Liver (tissue), 9 donors: ENCODE results near the gene LY86. TPM values are rescaled to one million over a fixed set of nuclear protein-coding genes. Genes with fewer than 3 reads are reported as not detected.

Experiments used
- DNase-seq: peaks from one replicate; pipeline ENCODE4 v3.0.0-alpha.2; 2017; ENCODE audit warnings: low spot score
- H3K27ac ChIP-seq, 2 donors: one replicate each; pipeline ENCODE4 v1.7.0; 2013; ENCODE audit warnings: inconsistent platforms in 2 of 2, low read length in 2 of 2, control low read depth in 1 of 2, low read depth in 1 of 2, mild to moderate bottlenecking in 1 of 2
- H3K27me3 ChIP-seq, 4 donors: one replicate each; pipeline versions ENCODE4 v1.6.1 to v1.7.0; 2013; ENCODE audit warnings: low read length in 3 of 4, inconsistent platforms in 1 of 4, mild to moderate bottlenecking in 1 of 4, moderate library complexity in 1 of 4; ENCODE audit not compliant: control insufficient read depth in 4 of 4, insufficient read depth in 4 of 4
- H3K36me3 ChIP-seq, 4 donors: one replicate each; pipeline versions ENCODE4 v1.6.1 to v1.7.0; 2013; ENCODE audit warnings: low read length in 3 of 4, mild to moderate bottlenecking in 3 of 4, low read depth in 1 of 4, moderate library complexity in 1 of 4; ENCODE audit not compliant: control insufficient read depth in 4 of 4, insufficient read depth in 3 of 4
- H3K4me1 ChIP-seq, 4 donors: one replicate each; pipeline versions ENCODE4 v1.6.1 to v1.7.0; 2013; ENCODE audit warnings: low read length in 3 of 4, mild to moderate bottlenecking in 3 of 4, moderate library complexity in 1 of 4; ENCODE audit not compliant: control insufficient read depth in 4 of 4, insufficient read depth in 4 of 4
- H3K4me3 ChIP-seq, 3 donors: one replicate each; pipeline versions ENCODE4 v1.6.1 to v1.7.0; 2013; ENCODE audit warnings: low read length in 3 of 3, control low read depth in 1 of 3, low read depth in 1 of 3, mild to moderate bottlenecking in 1 of 3
- H3K9ac ChIP-seq, 2 donors: one replicate each; pipeline ENCODE4 v1.7.0; 2013; ENCODE audit warnings: low read length in 2 of 2, mild to moderate bottlenecking in 2 of 2, moderate library complexity in 2 of 2, control low read depth in 1 of 2, low read depth in 1 of 2
- H3K9me3 ChIP-seq, 4 donors: one replicate each; pipeline versions ENCODE4 v1.6.1 to v1.7.0; 2013; ENCODE audit warnings: low read length in 3 of 4; ENCODE audit not compliant: control insufficient read depth in 4 of 4
- ATF3 ChIP-seq: IDR thresholded peaks from 2 replicates; pipeline ENCODE4 v1.6.1; 2016; ENCODE audit warnings: antibody characterized with exemption
- CTCF ChIP-seq: fragments of 150-350 bp; IDR thresholded peaks from 2 replicates; pipeline ENCODE4 v1.5.1; 2017; ENCODE audit warnings: improper control_type of control experiment, low read depth, low read length; ENCODE audit not compliant: missing input control
- EGR1 ChIP-seq, 2 donors: IDR thresholded peaks; 2 replicates each; pipeline ENCODE4 v1.6.1; 2016 to 2018; ENCODE audit warnings: antibody characterized with exemption in 2 of 2, low read depth in 2 of 2
- FOXA1 ChIP-seq: IDR thresholded peaks from 2 replicates; pipeline ENCODE4 v1.6.1; 2016; ENCODE audit warnings: antibody characterized with exemption
- FOXA2 ChIP-seq: IDR thresholded peaks from 2 replicates; pipeline ENCODE4 v1.6.1; 2016; ENCODE audit warnings: antibody characterized with exemption
- GABPA ChIP-seq, 2 donors: IDR thresholded peaks in 1 of 2; conservative IDR thresholded peaks in 1 of 2; 2 replicates each; pipeline ENCODE4 v1.6.1; 2016; ENCODE audit warnings: antibody characterized with exemption in 2 of 2, mild to moderate bottlenecking in 1 of 2, moderate library complexity in 1 of 2
- HNF4A ChIP-seq, 2 donors: conservative IDR thresholded peaks; 2 replicates each; pipeline ENCODE4 v1.6.1; 2016; ENCODE audit warnings: antibody characterized with exemption in 2 of 2, mild to moderate bottlenecking in 2 of 2
- HNF4G ChIP-seq: IDR thresholded peaks from 2 replicates; pipeline ENCODE4 v1.6.1; 2016; ENCODE audit warnings: antibody characterized with exemption
- JUND ChIP-seq, 2 donors: IDR thresholded peaks; 2 replicates each; pipeline ENCODE4 v1.6.1; 2016; ENCODE audit warnings: antibody characterized with exemption in 2 of 2
- MAX ChIP-seq: IDR thresholded peaks from 2 replicates; pipeline ENCODE4 v1.6.1; 2016; ENCODE audit warnings: antibody characterized with exemption
- NR2F2 ChIP-seq: IDR thresholded peaks from 2 replicates; pipeline ENCODE4 v1.6.1; 2016; ENCODE audit warnings: antibody characterized with exemption
- RAD21 ChIP-seq, 2 donors: IDR thresholded peaks; 2 replicates each; pipeline ENCODE4 v1.6.1; 2016; ENCODE audit warnings: antibody characterized with exemption in 2 of 2, mild to moderate bottlenecking in 2 of 2
- RXRA ChIP-seq, 2 donors: IDR thresholded peaks; 2 replicates each; pipeline ENCODE4 v1.6.1; 2017 to 2018; ENCODE audit warnings: antibody characterized with exemption in 2 of 2, mild to moderate bottlenecking in 1 of 2
- SP1 ChIP-seq: IDR thresholded peaks from 2 replicates; pipeline ENCODE4 v1.6.1; 2018; ENCODE audit warnings: antibody characterized with exemption, mild to moderate bottlenecking
- TAF1 ChIP-seq: conservative IDR thresholded peaks from 2 replicates; pipeline ENCODE4 v1.6.1; 2016; ENCODE audit warnings: antibody characterized with exemption, mild to moderate bottlenecking
- YY1 ChIP-seq: IDR thresholded peaks from 2 replicates; pipeline ENCODE4 v1.6.1; 2016; ENCODE audit warnings: antibody characterized with exemption, mild to moderate bottlenecking
- ZBTB33 ChIP-seq: IDR thresholded peaks from 2 replicates; pipeline ENCODE4 v1.6.1; 2016; ENCODE audit warnings: antibody characterized with exemption
- WGBS: extraction: QIAGEN DNeasy Blood & Tissue Kit; methylation state at CpG from one replicate; pipeline ENCODE4 v1.1.7; 2013; 5-methylcytosine and 5-hydroxymethylcytosine counted together
- polyA plus RNA-seq, 2 donors: library from polyadenylated mRNA; stranded (reverse) in 1 of 2; unstranded in 1 of 2; fragments of 200-250 nt in 1 of 2; fragments of >200 nt in 1 of 2; fragmentation: Nextera tagmentation in 1 of 2; extraction: Ambion mirVana in 1 of 2; gene quantifications; one replicate each; pipeline versions ENCODE4 v1.2.1 to v1.2.3, GENCODE V29; 2013 to 2015
- total RNA-seq, 2 donors: library from RNA; depleted of rRNA; stranded (reverse); fragments of >200 nt; gene quantifications; one replicate each; pipeline ENCODE4 v1.2.3, GENCODE V29; 2014
- TF ChIP-seq, protein P1 (sequence below): IDR thresholded peaks from 2 replicates; pipeline ENCODE4 v1.6.1; 2016; ENCODE audit warnings: antibody characterized with exemption, mild to moderate bottlenecking
- donor health status: healthy.
- donor health status: healthy.
- donor health status: healthy.
- donor health status: healthy.
- donor health status: healthy.

The LY86 gene
- total and polyA plus RNA-seq, 4 donors, result 1.4 to 7.8 (median 3.7) TPM

GRCh38 chr6:6661191-6661590 is 72.7 kb downstream of the LY86 start:
- H3K9me3 ChIP-seq, result no peaks in the 10 kb centered on the region
- H3K4me3 ChIP-seq, result no peak overlapping the region
- 89% methylated on average over 9 of the region's 9 CpGs for WGBS
- no peaks in the 10 kb centered on the region for H3K27me3 ChIP-seq
- no peak for DNase-seq
- H3K4me1 ChIP-seq, result peaks cover 0 to 8% (median 3%) of the 10 kb centered on the region in 4 donors
- TF ChIP-seq JUND (IDR thresholded peaks at IDR 0.05), result no peak
- H3K36me3 ChIP-seq, result no peaks in the 10 kb centered on the region
- no peak overlapping the region for H3K9ac ChIP-seq
- no peak overlapping the region for H3K27ac ChIP-seq

GRCh38 chr6:6661684-6662083 is 73.2 kb downstream of the LY86 start:
- H3K27ac ChIP-seq, result no peak overlapping the region
- H3K4me1 ChIP-seq, result peaks cover 0 to 8% (median 3%) of the 10 kb centered on the region in 4 donors
- no peaks in the 10 kb centered on the region for H3K9me3 ChIP-seq
- no peak overlapping the region for H3K9ac ChIP-seq
- H3K4me3 ChIP-seq, result no peak overlapping the region
- no peaks in the 10 kb centered on the region for H3K36me3 ChIP-seq
- no peak for DNase-seq
- H3K27me3 ChIP-seq, result no peaks in the 10 kb centered on the region
- 10% methylated on average over 3 of the region's 3 CpGs for WGBS
- peak; percentile 39 to 59 for TF ChIP-seq HNF4A (conservative IDR thresholded peaks at IDR 0.05)
- TF ChIP-seq CTCF, result no peak
- no peak for TF ChIP-seq FOXA1
- TF ChIP-seq JUND (IDR thresholded peaks at IDR 0.05), result peak in 1 of 2 donors; percentile 24
- TF ChIP-seq TAF1, result no peak
- no peak for TF ChIP-seq ATF3
- TF ChIP-seq RAD21 (IDR thresholded peaks at IDR 0.05), result peak in 1 of 2 donors; percentile 26
- TF ChIP-seq MAX, result peak; percentile 63
- no peak for TF ChIP-seq NR2F2
- TF ChIP-seq, protein P1, sequence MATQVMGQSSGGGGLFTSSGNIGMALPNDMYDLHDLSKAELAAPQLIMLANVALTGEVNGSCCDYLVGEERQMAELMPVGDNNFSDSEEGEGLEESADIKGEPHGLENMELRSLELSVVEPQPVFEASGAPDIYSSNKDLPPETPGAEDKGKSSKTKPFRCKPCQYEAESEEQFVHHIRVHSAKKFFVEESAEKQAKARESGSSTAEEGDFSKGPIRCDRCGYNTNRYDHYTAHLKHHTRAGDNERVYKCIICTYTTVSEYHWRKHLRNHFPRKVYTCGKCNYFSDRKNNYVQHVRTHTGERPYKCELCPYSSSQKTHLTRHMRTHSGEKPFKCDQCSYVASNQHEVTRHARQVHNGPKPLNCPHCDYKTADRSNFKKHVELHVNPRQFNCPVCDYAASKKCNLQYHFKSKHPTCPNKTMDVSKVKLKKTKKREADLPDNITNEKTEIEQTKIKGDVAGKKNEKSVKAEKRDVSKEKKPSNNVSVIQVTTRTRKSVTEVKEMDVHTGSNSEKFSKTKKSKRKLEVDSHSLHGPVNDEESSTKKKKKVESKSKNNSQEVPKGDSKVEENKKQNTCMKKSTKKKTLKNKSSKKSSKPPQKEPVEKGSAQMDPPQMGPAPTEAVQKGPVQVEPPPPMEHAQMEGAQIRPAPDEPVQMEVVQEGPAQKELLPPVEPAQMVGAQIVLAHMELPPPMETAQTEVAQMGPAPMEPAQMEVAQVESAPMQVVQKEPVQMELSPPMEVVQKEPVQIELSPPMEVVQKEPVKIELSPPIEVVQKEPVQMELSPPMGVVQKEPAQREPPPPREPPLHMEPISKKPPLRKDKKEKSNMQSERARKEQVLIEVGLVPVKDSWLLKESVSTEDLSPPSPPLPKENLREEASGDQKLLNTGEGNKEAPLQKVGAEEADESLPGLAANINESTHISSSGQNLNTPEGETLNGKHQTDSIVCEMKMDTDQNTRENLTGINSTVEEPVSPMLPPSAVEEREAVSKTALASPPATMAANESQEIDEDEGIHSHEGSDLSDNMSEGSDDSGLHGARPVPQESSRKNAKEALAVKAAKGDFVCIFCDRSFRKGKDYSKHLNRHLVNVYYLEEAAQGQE, result no peak
- TF ChIP-seq FOXA2, result peak; percentile 45
- peak; percentile 26 to 61 for TF ChIP-seq RXRA (IDR thresholded peaks at IDR 0.05)
- no peak for TF ChIP-seq ZBTB33
- no peak for TF ChIP-seq HNF4G
- TF ChIP-seq YY1, result peak; percentile 49
- TF ChIP-seq SP1, result peak; percentile 46
- no peak for TF ChIP-seq EGR1 (IDR thresholded peaks at IDR 0.05; ENCODE audit: low read depth in 2 of 2)
- TF ChIP-seq GABPA (IDR thresholded peaks at IDR 0.05 in 1 of 2, conservative IDR thresholded peaks at IDR 0.05 in 1 of 2), result no peak
